Upper lobe of left lung (tissue), 6 donors: ENCODE data around the gene TENM4. TPM values are rescaled to one million over a fixed set of nuclear protein-coding genes. Genes with fewer than 3 reads are reported as not detected.

Source experiments
- ATAC-seq, 2 donors: fragments of 200-7000 bp; cut with Tn5 transposase; one replicate each; pipeline ENCODE4 v1.9.1; 2022; ENCODE audit warnings: mild to moderate bottlenecking in 2 of 2, moderate library complexity in 2 of 2; ENCODE audit not compliant: low FRiP score in 2 of 2
- DNase-seq, 2 donors: peaks; one replicate each; pipeline ENCODE4 v3.0.0-alpha.2; 2019 to 2020
- H3K27ac ChIP-seq, 4 donors: fragments of 200-600 bp; sonication (generic); one replicate each; pipeline ENCODE4 v1.5.1; 2016 to 2019
- H3K27me3 ChIP-seq, 4 donors: fragments of 200-600 bp; sonication (generic); one replicate each; pipeline ENCODE4 v1.5.1; 2017 to 2019
- H3K36me3 ChIP-seq, 4 donors: fragments of 200-600 bp; sonication (generic); one replicate each; pipeline ENCODE4 v1.5.1; 2016 to 2019
- H3K4me1 ChIP-seq, 4 donors: fragments of 200-600 bp; sonication (generic); one replicate each; pipeline ENCODE4 v1.5.1; 2018 to 2019
- H3K4me3 ChIP-seq, 4 donors: fragments of 200-600 bp; sonication (generic); one replicate each; pipeline ENCODE4 v1.5.1; 2017 to 2019; ENCODE audit warnings: mild to moderate bottlenecking in 2 of 4, moderate library complexity in 1 of 4
- H3K9me3 ChIP-seq, 4 donors: fragments of 200-600 bp; sonication (generic); one replicate each; pipeline ENCODE4 v1.5.1; 2018 to 2019
- CTCF ChIP-seq, 6 experiments: fragments of 450-650 bp in 4 of 6; fragments of 200-600 bp in 2 of 6; sonication (generic) in 2 of 6; IDR thresholded peaks; one replicate each; pipeline ENCODE4 v1.5.1; 2016 to 2019; ENCODE audit warnings: antibody characterized with exemption in 6 of 6
- EP300 ChIP-seq, 4 donors: sonication (generic); formaldehyde crosslinking; IDR thresholded peaks; one replicate each; pipeline ENCODE4 v1.5.1; 2017; ENCODE audit warnings: antibody characterized with exemption in 4 of 4, control low read depth in 2 of 4
- POLR2A ChIP-seq, 4 donors: fragments of 450-650 bp; IDR thresholded peaks; one replicate each; pipeline ENCODE4 v1.5.1; 2016 to 2017; ENCODE audit warnings: antibody characterized with exemption in 4 of 4, mild to moderate bottlenecking in 2 of 4
- POLR2AphosphoS5 ChIP-seq, 2 donors: sonication (generic); formaldehyde crosslinking; IDR thresholded peaks; one replicate each; pipeline ENCODE4 v1.5.1; 2017; ENCODE audit warnings: antibody characterized with exemption in 2 of 2
- WGBS, 2 donors: methylation state at CpG; one replicate each; pipeline ENCODE4 v1.1.5; 2017 to 2018; 5-methylcytosine and 5-hydroxymethylcytosine counted together
- total RNA-seq, 6 donors: library from RNA; depleted of rRNA in 4 of 6; stranded (reverse); fragments of >200 nt in 4 of 6; gene quantifications; one replicate each; pipeline versions ENCODE4 v1.1.0 to v1.2.1, GENCODE V29; 2016 to 2021
- donor health status: DM: no; HTN: no; CAD: no; lungs with moderate emphysema.
- donor health status: DM: no; HTN: yes; CAD: no; lungs with severe emphysema.

The TENM4 gene
- total RNA-seq, 6 donors from 2014 or later: 0.11 to 20.0 (median 3.7) TPM

- H3K4me1 ChIP-seq: no peaks in the 10 kb centered on the region
Measured at GRCh38 chr11:79294845-79295731, 145.7 kb downstream of the TENM4 start.

GRCh38 chr11:79291948-79292347 lies 148.9 kb downstream of the TENM4 start:
- 67 to 72% methylated on average over 4 of the region's 4 CpGs for WGBS, 2 donors
- Histone ChIP-seq H3K36me3 (no peaks in the 10 kb centered on the region), H3K4me1 (no peaks in the 10 kb centered on the region), H3K27ac (no peak overlapping the region), H3K4me3 (no peak overlapping the region), H3K9me3 (no peaks in the 10 kb centered on the region), H3K27me3 (no peaks in the 10 kb centered on the region)
- no peak for ATAC-seq
- TF ChIP-seq POLR2A (IDR thresholded peaks at IDR 0.05): no peak
- TF ChIP-seq EP300 (IDR thresholded peaks at IDR 0.05): no peak
- TF ChIP-seq POLR2AphosphoS5 (IDR thresholded peaks at IDR 0.05): no peak
- no peak for TF ChIP-seq CTCF (IDR thresholded peaks at IDR 0.05)
- DNase-seq: no peak

More at GRCh38 chr11:79294845-79295731, 145.7 kb downstream of the TENM4 start:
- no peaks in the 10 kb centered on the region for H3K27me3 ChIP-seq
- DNase-seq: no peak
- no peak overlapping the region for H3K4me3 ChIP-seq
- no peaks in the 10 kb centered on the region for H3K9me3 ChIP-seq
- TF ChIP-seq CTCF (IDR thresholded peaks at IDR 0.05) (no peak), EP300 (IDR thresholded peaks at IDR 0.05) (no peak), POLR2A (IDR thresholded peaks at IDR 0.05) (no peak), POLR2AphosphoS5 (IDR thresholded peaks at IDR 0.05) (no peak)
- 62 to 65% methylated on average over 4 to 8 of the region's 8 CpGs for WGBS, 2 donors
- no peaks in the 10 kb centered on the region for H3K36me3 ChIP-seq
- H3K27ac ChIP-seq: no peak overlapping the region
- no peak for ATAC-seq

GRCh38 chr11:79290761-79291160 lies 150.1 kb downstream of the TENM4 start:
- DNase-seq (no peak), ATAC-seq (no peak)
- Histone ChIP-seq H3K4me3 (no peak overlapping the region), H3K27me3 (no peaks in the 10 kb centered on the region), H3K36me3 (no peaks in the 10 kb centered on the region), H3K4me1 (no peaks in the 10 kb centered on the region), H3K9me3 (no peaks in the 10 kb centered on the region), H3K27ac (no peak overlapping the region)
- no peak for TF ChIP-seq POLR2AphosphoS5 (IDR thresholded peaks at IDR 0.05)
- TF ChIP-seq CTCF (IDR thresholded peaks at IDR 0.05): no peak
- no peak for TF ChIP-seq POLR2A (IDR thresholded peaks at IDR 0.05)
- TF ChIP-seq EP300 (IDR thresholded peaks at IDR 0.05): no peak

GRCh38 chr11:79287952-79288351 lies 152.9 kb downstream of the TENM4 start:
- no peaks in the 10 kb centered on the region for H3K9me3 ChIP-seq
- no peak overlapping the region for H3K27ac ChIP-seq
- no peaks in the 10 kb centered on the region for H3K4me1 ChIP-seq
- DNase-seq: no peak
- H3K4me3 ChIP-seq: no peak overlapping the region
- no peaks in the 10 kb centered on the region for H3K27me3 ChIP-seq
- H3K36me3 ChIP-seq: no peaks in the 10 kb centered on the region
- TF ChIP-seq CTCF (IDR thresholded peaks at IDR 0.05) (no peak), POLR2AphosphoS5 (IDR thresholded peaks at IDR 0.05) (no peak), EP300 (IDR thresholded peaks at IDR 0.05) (no peak), POLR2A (IDR thresholded peaks at IDR 0.05) (no peak)
- ATAC-seq: no peak

GRCh38 chr11:79285756-79286155 lies 155.1 kb downstream of the TENM4 start:
- H3K36me3 ChIP-seq: no peaks in the 10 kb centered on the region
- WGBS, 2 donors: 59 to 70% methylated on average over 2 of the region's 2 CpGs
- no peak for ATAC-seq
- H3K9me3 ChIP-seq: no peaks in the 10 kb centered on the region
- TF ChIP-seq EP300 (IDR thresholded peaks at IDR 0.05): no peak
- TF ChIP-seq POLR2A (IDR thresholded peaks at IDR 0.05): no peak
- TF ChIP-seq CTCF (IDR thresholded peaks at IDR 0.05): no peak
- TF ChIP-seq POLR2AphosphoS5 (IDR thresholded peaks at IDR 0.05): no peak
- no peaks in the 10 kb centered on the region for H3K4me1 ChIP-seq
- no peak overlapping the region for H3K27ac ChIP-seq
- no peaks in the 10 kb centered on the region for H3K27me3 ChIP-seq
- no peak for DNase-seq
- no peak overlapping the region for H3K4me3 ChIP-seq
